HG03196 (cell line): ENCODE results near the gene CHCHD6.
"Not testable (repeated sequence)": the region's sequence is repeated elsewhere in the genome, so short reads cannot be mapped to it uniquely, and the experiment has no call there.

ENCODE experiments used
- ATAC-seq: cut with Tn5 transposase; IDR thresholded peaks from one replicate; pipeline ENCODE4 v1.9.1; 2021; ENCODE audit not compliant: unreplicated experiment

The CHCHD6 gene

DNA sequence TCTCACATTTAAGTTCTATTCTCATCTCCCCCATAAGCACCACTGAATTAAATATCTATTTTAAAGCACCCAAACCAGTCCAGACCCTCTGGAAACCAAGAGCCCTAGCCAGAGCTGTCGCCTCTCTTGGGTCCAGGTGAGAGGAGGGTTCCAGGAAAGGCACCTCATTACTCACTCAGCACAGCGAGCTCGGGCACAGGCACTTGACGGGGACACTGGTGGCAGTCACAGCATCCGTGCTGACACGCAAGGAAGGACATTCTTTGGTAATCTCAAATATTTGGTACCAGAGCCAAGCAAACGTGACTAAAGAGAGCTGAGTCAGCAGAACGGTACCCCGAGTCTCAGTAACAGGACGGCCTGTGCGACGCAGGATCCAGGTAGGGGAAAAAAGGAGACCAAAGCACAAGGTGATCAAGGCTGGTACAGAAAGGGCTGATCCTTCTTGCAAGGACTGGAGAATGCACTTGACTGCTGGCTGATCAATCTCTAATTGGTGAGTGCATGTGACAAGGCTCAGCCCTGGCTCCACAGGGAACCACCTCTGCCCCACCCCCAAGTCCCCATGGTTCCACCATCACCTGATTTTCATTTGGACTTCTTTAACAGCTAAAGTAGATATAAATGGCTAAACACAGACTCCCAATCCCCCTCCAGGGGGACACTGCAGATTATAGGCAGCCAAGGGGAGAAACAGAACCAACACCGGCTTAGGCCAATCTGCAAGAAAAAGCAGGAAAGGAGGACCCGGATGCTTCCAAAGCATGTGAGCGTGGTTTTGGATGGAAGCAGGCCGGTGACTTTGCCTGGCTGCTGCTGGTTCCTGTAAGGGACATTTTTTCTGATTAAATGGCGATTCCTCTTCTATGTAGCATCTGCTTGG is 61.4 kb downstream of the CHCHD6 start:
- no peak for ATAC-seq

DNA sequence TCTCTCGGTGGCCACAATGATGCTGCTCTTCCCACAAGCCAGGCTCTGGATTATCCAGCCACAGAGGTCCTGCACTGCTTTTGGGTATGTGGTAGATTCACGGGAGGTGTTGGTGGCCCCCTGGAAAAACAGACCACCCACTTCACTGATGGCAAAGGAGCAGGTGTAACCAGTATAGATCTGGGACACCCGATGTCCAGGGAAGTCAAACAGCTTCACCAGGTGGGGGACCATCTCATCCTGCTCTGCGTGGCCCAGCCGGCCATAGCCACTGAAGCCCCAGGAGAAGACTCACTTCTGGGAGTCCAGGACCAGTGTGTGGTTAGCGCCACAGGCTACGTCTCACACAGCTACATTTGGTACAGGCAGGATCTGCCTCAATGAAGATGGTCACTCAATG is 62.6 kb downstream of the CHCHD6 start:
- ATAC-seq = no peak

DNA sequence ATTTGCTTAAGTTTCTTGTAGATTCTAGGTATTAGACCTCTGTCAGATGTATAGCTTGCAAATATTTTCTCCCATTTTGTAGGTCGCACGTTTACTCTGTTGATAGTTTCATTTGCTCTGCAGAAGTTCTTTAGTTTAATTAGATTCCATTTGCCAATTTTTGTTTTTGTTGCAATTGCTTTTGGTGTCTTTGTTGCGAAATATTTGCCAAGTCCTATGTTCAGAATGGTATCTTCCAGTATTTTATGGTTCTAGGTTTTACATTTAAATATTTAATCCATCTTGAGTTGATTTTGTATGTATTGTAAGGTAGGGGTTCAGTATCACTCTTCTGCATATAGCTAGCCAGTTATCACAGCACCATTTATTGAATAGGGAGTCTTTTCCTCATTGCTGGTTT is 64.9 kb downstream of the CHCHD6 start:
- no peak for ATAC-seq

DNA sequence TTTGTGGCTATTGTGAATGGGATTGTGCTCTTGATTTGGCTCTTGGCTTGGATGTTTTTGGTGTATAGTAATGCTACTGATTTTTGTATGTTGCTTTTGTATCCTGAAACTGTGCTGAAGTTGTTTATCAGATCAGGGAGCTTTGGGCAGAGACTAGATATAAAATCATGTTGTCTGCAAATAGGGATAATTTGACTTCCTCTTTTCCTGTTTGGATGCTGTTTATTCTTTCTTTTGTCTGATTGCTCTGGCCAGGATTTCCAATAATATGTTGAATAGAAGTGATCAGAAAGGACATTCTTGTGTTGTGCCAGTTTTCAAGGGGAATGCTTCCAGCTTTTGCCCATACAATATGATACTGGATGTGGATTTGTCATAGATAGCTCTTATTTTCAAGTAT is 66.1 kb downstream of the CHCHD6 start:
- no peak for ATAC-seq

DNA sequence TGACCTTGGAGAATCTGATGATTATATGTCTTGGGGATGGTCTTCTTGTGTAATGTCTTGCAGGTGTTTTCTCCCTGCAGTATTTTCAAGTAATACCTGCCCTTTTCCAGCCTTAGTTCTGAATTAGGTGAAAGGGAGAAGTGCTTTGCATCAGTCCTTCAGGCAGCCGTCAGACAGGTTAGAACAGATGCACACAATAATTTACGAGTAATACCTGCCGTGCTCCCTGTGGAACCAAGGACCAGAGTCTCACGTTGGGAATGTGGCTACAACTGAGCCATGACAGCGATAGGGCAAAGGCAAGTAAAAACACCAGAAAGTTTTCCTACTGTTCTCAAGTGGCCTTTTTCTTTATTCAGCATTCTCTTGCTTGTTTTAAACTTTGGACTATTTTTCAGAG is 69.1 kb downstream of the CHCHD6 start:
- ATAC-seq = no peak

DNA sequence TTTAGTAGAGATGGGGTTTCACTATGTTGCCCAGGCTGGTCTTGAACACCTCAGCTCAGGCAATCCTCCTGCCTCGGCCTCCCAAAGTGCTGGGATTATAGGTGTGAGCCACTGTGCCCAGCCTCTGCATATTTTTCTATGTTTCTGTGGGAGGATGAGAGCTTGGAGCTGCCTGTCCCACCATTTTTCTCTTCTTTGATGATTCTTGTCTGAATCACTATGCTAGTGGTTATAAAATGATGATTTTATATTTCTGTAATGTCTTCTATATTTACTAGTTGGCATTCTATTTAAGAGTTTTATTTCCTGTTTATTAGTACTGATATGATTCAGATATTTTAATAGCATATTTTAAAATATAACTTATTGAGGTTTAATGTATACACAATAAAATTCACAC is 69.7 kb downstream of the CHCHD6 start:
- no peak for ATAC-seq

DNA sequence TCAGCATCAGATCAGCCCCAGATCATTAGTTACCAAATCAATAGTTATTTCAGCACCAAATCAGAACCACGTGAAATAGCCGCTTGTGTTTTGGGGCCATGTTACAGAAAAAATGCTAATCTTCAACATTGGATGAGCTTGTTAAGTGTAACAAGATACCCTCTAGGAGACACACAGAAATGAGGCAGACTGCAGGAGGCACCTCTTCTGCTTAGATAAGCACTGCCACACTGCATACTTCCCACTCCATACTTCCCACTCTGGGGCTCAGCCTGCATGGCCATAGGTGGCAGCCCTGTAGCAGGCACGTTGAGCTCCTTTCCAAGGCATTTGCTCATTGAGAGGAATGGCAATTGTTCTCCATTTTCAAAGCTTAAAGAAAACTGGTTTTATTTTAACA is 73.3 kb downstream of the CHCHD6 start:
- ATAC-seq = no peak

DNA sequence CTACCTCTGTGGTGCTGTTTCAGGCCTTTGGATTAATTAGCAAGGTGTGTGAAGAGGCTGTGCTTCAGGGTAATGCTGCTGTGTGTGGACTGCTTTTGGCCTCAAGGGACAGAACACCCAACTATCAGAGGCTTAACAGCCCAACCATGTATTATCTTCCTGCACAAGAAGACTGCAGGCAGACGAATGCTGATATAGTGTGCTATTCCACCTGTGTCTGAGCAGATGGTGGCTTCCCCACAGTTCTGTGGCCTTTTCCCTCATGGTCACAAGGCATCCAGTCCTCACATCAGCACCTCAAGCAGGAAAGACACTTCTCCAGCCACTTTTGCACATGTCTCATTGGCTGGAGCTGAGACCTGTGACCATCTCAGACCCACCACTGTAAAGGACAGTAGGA is 76.6 kb downstream of the CHCHD6 start:
- ATAC-seq = no peak

DNA sequence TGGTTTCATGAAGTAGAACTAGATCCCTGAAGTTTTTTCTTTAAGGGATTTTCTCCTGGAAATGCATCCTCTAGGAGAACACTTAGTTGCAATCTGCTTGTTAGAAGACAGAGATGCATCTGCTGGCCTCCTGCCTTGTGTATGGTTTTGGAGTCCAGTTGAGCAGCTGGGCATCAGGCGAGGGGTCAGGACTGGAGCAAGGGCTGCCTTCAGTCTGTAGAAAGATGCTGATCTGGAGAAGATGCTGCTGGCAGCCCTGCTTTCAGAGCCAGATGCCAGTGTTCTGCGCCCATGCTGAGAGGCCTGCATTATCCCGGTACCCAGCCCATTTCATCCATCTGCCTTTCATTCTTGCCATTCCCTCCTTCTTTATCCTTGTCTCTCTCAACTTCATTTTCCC is 77.4 kb downstream of the CHCHD6 start:
- ATAC-seq = no peak

DNA sequence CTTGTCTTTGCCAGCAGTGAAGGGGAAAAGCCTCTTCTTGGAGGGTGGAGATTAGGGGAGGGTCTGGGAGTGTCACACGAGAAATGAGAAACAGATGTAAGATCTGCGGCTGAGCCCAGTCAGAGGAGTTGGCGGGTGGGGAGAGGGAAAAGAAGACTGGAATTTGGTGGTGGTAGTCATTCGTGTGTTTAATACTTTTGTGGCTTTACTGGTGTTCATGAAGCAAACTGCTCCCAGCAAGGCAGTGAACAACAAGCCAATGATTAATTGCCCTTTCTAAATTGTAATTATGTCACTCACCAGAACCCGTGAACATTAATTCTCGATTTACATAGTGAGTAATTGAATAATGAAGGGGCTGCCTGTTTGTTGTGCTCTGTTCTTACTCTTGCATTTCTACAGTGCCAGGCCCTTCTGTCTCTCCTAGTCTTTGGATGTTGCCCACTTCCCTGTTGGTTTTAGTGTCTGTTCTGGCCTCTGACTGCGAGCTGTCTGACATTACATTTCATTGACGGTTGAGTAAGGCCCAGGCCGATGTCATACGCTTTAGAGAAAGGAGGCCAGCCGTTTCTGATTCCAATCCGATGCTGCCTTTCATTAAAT is 78.0 kb downstream of the CHCHD6 start:
- ATAC-seq = no peak

DNA sequence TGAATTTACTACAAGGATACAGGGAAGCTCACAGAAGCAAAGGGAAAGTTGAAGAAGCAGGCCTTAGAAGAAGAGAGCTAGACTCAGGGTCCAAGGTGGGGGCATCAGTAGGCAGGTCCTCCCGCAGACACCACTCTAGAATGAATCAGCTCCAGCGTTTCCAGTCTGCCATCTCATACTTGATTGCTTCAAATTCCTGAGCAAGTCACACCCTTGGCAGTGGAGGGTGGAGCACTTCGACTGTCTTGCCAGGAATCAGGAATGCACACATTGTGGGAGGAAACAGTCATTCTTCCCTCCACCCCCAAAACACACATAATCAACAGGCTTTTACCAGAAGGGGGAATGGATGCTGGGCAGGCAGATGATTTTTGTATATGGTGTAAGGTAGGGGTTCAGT is 78.5 kb downstream of the CHCHD6 start:
- no peak for ATAC-seq

DNA sequence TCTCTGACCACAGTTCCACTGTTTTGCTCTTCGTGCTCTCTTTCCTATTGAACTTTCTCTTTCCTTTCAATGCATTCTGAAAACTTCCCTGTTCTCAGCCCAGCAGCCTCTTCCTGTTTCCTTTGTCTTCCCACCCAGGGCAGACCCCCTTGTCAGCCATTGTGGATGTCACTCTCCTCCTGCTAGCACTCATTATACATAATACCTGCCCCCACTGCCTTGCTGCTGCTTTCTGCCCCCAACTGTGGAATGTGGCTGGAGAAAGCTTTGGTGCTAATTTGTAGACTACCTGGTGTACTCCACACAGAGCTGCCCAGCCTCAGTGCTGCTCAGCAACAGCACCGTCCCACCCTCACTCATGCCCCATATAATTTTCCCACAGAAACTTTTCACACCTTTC is 80.2 kb downstream of the CHCHD6 start:
- ATAC-seq = no peak

DNA sequence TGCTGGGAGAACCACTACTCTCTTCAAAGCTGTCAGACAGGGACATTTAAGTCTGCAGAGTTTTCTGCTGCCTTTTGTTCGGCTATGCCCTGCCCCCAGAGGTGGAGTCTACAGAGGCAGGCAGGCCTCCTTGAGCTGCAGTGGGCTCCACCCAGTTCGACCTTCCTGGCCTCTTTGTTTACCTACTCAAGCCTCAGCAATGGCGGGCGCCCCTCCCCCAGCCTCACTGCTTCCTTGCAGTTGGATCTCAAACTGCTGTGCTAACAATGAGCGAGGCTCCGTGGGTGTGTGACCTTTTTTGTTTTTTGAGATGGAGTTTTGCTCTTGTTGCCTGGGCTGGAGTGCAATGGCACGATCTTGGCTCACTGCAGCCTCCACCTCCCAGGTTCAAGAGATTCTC is 87.3 kb downstream of the CHCHD6 start:
- not testable (repeated sequence) for ATAC-seq

DNA sequence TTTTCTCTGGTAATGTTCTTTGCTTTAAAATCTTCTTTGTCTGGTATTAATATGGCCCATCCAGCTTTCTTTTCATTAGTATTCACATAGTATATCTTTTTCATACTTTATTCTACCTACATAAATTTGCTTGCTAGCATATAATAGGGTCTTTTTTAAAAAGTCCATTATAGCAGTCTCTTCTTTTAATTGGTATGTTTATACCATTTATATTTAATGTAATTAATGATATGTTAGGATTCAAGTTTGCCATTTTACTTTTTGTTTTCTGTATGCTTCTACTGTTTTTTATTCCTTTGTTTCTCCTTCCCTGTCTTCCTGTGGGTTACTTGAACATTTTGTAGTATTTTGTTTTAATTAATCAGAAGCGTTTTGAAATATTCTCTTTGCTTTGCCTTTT is 89.0 kb downstream of the CHCHD6 start:
- ATAC-seq = no peak

DNA sequence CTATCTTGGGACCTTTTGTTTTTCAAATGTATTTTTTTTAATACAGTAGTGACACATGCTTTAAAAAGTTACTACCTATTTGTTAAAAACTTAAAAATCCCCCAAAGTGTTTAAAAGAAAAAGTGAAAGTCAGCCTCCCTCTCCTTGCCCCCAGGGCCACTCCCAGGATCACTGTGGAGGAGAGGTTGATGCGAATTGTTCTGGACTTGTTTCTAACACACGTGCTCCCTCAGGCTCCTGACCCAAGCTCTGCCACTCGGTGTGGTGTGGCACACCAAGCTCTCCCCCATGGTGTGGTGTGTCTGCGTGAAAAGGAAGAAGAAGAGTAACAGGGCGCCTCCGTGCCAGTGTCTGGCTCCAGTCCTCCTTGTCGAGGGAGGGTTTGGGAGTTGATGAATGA is 93.5 kb downstream of the CHCHD6 start:
- ATAC-seq = no peak

DNA sequence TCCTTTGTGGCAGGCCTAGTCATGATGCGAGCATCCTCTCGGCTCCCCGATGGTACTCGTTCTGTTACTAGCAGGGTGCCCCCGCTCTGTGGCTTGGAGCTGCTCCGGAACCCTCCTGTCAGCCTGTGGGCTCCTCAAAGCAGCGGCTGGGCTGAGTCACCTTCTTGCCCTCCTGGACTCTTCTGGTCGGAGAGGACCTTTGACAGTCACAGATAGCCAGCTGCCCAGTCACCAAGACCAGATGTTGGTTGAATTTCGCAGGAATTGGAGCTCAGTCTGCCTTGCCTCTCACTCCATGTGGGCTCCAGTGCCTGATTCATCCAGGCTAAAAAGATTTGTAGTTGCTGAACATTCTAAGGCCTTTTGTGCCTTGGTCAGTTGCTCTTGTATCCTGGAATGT is 94.5 kb downstream of the CHCHD6 start:
- ATAC-seq = no peak

DNA sequence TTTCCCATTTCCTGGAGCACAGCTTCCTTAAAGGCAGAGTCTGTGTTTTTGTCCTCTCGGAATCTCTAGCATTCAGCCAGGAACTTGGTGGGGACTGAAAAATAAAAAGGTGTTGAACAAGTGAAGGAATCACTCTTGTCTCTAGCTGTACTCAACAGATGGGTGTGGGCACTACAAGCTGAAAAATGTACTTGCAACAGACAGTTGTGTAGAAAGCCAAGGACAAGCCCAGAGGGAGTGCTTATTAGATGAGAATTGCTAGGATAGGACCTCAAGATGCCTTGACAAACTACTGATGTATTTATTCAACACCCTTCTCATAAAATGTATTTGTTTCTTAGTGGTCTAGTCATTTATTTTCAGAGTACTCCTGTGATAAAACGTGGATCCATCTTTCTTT is 95.1 kb downstream of the CHCHD6 start:
- ATAC-seq = no peak

DNA sequence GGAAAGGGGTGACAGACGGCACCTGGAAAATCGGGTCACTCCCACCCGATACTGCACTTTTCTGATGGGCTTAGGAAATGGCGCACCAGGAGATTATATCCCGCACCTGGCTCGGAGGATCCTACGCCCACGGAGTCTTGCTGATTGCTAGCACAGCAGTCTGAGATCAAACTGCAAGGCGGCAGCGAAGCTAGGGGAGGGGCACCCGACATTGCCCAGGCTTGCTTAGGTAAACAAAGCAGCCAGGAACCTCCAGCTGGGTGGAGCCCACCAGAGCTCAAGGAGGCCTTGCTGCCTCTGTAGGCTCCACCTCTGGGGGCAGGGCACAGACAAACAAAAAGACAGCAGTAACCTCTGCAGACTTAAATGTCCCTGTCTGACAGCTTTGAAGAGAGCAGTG is 97.3 kb downstream of the CHCHD6 start:
- not testable (repeated sequence) for ATAC-seq

DNA sequence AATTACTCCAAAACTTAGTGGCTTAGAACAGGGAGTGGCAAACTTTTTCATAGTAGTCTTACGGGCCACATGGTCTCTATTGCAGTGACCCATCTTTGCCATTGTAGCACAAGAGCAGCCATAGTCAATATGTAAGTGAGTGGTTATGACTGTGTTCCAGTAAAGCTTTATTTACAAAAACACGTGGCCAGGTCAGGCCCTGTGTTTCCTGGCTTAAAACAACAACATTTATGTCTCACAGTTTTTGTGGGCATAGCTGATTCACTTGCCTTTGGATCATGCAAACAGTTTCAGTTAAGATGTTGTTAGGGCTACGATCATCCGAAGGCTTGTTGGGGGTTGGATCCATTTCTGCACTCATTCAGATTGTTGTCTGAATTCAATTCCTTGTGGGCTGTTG is 103.8 kb downstream of the CHCHD6 start:
- ATAC-seq = no peak

DNA sequence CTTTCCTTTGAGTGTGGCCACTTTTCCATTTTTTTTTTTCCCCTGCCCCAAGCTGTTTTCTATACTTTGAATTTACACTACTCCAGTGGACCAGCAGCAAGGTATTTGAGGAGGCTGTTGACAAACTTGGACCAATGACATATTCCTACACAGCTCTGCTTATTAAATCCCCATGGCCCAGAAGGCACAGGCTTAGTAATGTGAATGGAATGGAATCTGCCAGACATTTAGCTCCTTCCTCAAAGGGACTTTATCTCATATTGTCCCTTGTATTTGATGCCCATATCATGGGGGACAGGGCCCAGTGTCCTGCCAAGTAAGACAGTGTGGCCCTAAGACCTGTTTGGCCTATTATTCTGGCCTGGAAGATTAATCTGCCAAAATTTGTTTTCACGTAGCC is 107.5 kb downstream of the CHCHD6 start:
- ATAC-seq = no peak

DNA sequence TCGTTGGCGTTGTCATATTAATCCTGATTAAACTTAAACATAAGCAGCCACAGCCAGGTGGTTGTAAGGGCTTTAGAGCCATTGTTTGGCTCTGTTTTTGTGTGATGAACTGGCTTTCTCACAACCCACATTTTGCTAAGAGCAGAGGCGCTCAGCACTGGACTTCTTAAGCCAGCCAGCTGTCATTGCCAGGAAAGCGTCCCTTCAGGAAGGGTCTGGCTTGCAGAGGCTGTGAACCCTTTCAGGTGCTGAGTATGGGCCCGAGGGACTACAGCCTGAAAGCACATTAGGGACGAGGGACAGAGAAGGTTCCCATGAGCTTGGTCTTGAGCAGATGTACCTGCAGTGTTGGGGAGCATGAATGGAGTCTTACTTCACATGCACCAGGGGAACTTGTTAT is 112.3 kb downstream of the CHCHD6 start:
- no peak for ATAC-seq

DNA sequence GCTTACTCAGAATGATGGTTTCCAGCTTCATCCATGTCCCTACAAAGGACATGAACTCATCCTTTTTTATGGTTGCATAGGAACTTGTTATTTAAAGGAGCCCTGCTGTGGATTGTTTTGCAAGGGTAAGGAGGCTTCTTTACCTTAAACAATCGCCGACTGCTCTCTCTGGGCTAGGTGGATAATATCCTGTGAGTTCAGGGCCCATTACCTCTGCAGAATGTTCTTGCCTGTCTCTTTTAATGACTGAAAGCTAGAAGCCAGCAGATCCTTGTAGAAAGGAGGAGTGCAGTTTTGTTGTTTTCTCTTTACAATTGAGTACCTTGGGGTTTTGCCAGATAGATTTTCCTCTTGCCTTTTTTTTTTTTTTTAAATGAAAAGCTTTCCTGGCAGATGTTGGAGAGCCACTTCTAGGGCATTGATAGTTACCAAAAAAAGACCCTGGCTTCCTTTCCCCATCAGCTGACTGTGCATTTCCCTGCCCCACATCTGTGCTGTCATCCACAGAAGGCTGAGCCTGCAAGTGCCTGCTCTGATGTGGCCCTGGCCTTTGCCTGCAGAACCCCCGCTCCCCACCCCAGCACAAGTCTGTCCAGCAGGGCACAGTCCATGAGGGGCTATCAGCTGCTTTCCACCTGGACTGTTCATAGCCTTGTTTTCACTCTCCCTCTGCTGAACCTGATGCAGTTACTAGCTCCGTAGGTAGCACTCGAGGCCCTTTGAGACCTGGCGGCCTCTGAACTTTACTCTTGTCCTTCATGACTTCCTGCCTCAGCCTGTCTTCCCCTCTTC is 113.1 kb downstream of the CHCHD6 start:
- no peak for ATAC-seq
